K562 (cell line): ENCODE data around the gene CFDP1. TPM values are rescaled to one million over a fixed set of nuclear protein-coding genes. Genes with fewer than 3 reads are reported as not detected.

Experiments used
- ATAC-seq: fragments of 200-7000 bp; cut with Tn5 transposase; 3 replicates; pipeline ENCODE4 v1.9.1; 2020; ENCODE audit warnings: moderate library complexity
- BruUV-seq: library from RNA; stranded (reverse); fragments of 400-500 nt; replicated peaks from 2 replicates; lab custom pipeline; 2021; lab: Mats Ljungman, UMichigan
- CTCF ChIA-PET: fragments of 300-600 bp; formaldehyde crosslinking; extraction: SDS; loops from one replicate; lab custom pipeline; 2021; ENCODE audit warnings: low intra/inter-chr PET ratio; lab: Yijun Ruan, JAX
- POLR2A ChIA-PET: fragments of 300-600, 350-650 bp; sonication (Branson Sonifier 250); formaldehyde crosslinking; extraction: SDS; loops from one replicate; lab custom pipeline; 2021; ENCODE audit warnings: antibody characterized with exemption, inconsistent platforms; lab: Yijun Ruan, JAX
- DNase-seq, 4 experiments: peaks; one replicate each; pipeline versions ENCODE4 v3.0.0 to v3.0.0-alpha.2; 2011 to 2018; ENCODE audit warnings: low spot score in 3 of 4, mixed read lengths in 3 of 4; ENCODE audit errors: extremely low read depth in 1 of 4
- FAIRE-seq: peaks from 2 replicates; lab custom pipeline; 2011; peaks lifted over from hg19 to GRCh38; lab: Jason Lieb, UNC
- H2AFZ ChIP-seq: 2 replicates; pipeline ENCODE4 v1.6.0; 2011; ENCODE audit warnings: low read depth, low read length, control low read depth, inconsistent platforms
- H3K27ac ChIP-seq: fragments of 200-600 bp; 3 replicates; pipeline ENCODE4 v1.8.0; 2011; ENCODE audit warnings: low read depth, mild to moderate bottlenecking, control low read depth, inconsistent platforms, low read length, moderate library complexity, mixed read lengths; ENCODE audit errors: extremely low read depth
- H3K27me3 ChIP-seq, 2 experiments: fragments of 300-600 bp in 1 of 2; 2 replicates in 1 of 2; 3 replicates in 1 of 2; pipeline versions ENCODE4 v1.6.0 to v1.8.0; 2011; ENCODE audit warnings: inconsistent platforms in 2 of 2, low read length in 2 of 2, mild to moderate bottlenecking in 1 of 2, mixed read lengths in 1 of 2, moderate library complexity in 1 of 2; ENCODE audit not compliant: control insufficient read depth in 2 of 2, insufficient read depth in 2 of 2
- H3K36me3 ChIP-seq: fragments of 300-600 bp; 3 replicates; pipeline ENCODE4 v1.8.0; 2011; ENCODE audit warnings: mild to moderate bottlenecking, low read length, inconsistent platforms; ENCODE audit not compliant: control insufficient read depth, insufficient read depth
- H3K4me1 ChIP-seq, 2 experiments: fragments of 200-600 bp in 1 of 2; replicated peaks in 1 of 2; 2 replicates in 1 of 2; 3 replicates in 1 of 2; pipeline versions ENCODE4 v1.5.1 to v1.8.0; 2011; ENCODE audit warnings: inconsistent platforms in 2 of 2, low read length in 2 of 2, mild to moderate bottlenecking in 1 of 2, mixed read lengths in 1 of 2, moderate library complexity in 1 of 2; ENCODE audit not compliant: control insufficient read depth in 2 of 2, insufficient read depth in 2 of 2
- H3K4me2 ChIP-seq: 2 replicates; pipeline ENCODE4 v1.6.1; 2011; ENCODE audit warnings: low read length, control low read depth, inconsistent platforms, mixed read lengths; ENCODE audit not compliant: insufficient read depth
- H3K4me3 ChIP-seq: fragments of 200-600 bp; sonication (generic), shearing (Covaris generic); 2 replicates; pipeline ENCODE4 v1.5.1; 2016; ENCODE audit warnings: control low read depth, inconsistent platforms
- H3K79me2 ChIP-seq: fragments of 200-600 bp; 3 replicates; pipeline ENCODE4 v1.8.0; 2011; ENCODE audit warnings: low read length, inconsistent platforms; ENCODE audit not compliant: control insufficient read depth, insufficient read depth
- H3K9ac ChIP-seq, 2 experiments: 2 replicates each; pipeline versions ENCODE4 v1.6.0 to v1.6.1; 2011; ENCODE audit warnings: low read depth in 2 of 2, low read length in 2 of 2, control low read depth in 1 of 2, inconsistent platforms in 1 of 2, mild to moderate bottlenecking in 1 of 2, mixed read lengths in 1 of 2; ENCODE audit not compliant: insufficient read depth in 1 of 2
- H3K9me1 ChIP-seq: one replicate; pipeline ENCODE4 v1.6.0; 2011; ENCODE audit warnings: inconsistent platforms, mild to moderate bottlenecking, low read length, moderate library complexity; ENCODE audit not compliant: control insufficient read depth, insufficient read depth
- H3K9me3 ChIP-seq: replicated peaks from 2 replicates; pipeline ENCODE4 v1.5.1; 2011; ENCODE audit warnings: low read depth, low read length, inconsistent platforms; ENCODE audit not compliant: control insufficient read depth, insufficient read depth
- H4K20me1 ChIP-seq: replicated peaks from 2 replicates; pipeline ENCODE4 v1.6.1; 2011; ENCODE audit warnings: low read length, inconsistent platforms, mixed read lengths; ENCODE audit not compliant: control insufficient read depth, insufficient read depth
- BRD4 ChIP-seq: fragments of 200-600 bp; sonication (generic); IDR thresholded peaks from 2 replicates; pipeline ENCODE4 v1.6.1; 2017; ENCODE audit warnings: inconsistent platforms
- MAFK ChIP-seq: IDR thresholded peaks from 2 replicates; pipeline ENCODE4 v1.6.1; 2011; ENCODE audit warnings: low read length, improper control_type of control experiment
- WGBS: fragments of 100-300 bp; shearing (Covaris generic); methylation state at CpG from one replicate; pipeline ENCODE4 v1.1.6; 2016; ENCODE audit warnings: low coverage, mixed read lengths; ENCODE audit not compliant: insufficient coverage; ENCODE audit errors: missing lambda C conversion rate; 5-methylcytosine and 5-hydroxymethylcytosine counted together
- in situ Hi-C: fragments of 300-500 bp; cut with MboI; formaldehyde crosslinking; loops from 4 replicates; pipeline ENCODE4 v1.15.0; 2018; ENCODE audit warnings: inconsistent platforms, mixed read lengths
- intact Hi-C: fragments of 100-400 bp; cut with micrococcal nuclease; formaldehyde crosslinking; loops from 2 replicates; pipeline ENCODE4 v1.14.2; 2022
- polyA plus RNA-seq, 8 experiments: library from polyadenylated mRNA; depleted of rRNA in 4 of 8; stranded (reverse) in 5 of 8; unstranded in 3 of 8; fragments of >200 nt; fragmentation: Nextera tagmentation in 2 of 8; fragmentation: Illumina TruSeq in 1 of 8; extraction: Ambion mirVana in 2 of 8; extraction: Trizol in 1 of 8; gene quantifications; 2 replicates each; pipeline versions ENCODE4 v1.2.1 to v1.2.3, GENCODE V29; 2011 to 2014; ENCODE audit warnings: inconsistent platforms in 1 of 8, missing spikeins in 1 of 8
- total RNA-seq, 7 experiments: library from RNA; depleted of rRNA in 6 of 7; stranded (reverse); fragments of >200 nt in 6 of 7; fragmentation: Illumina TruSeq in 2 of 7; extraction: Trizol in 2 of 7; gene quantifications; 2 replicates each; pipeline versions ENCODE4 v1.2.1 to v1.2.3, GENCODE V29; 2011 to 2021; ENCODE audit warnings: low replicate concordance in 1 of 7
- TF ChIP-seq, protein P1 (sequence below): fragments of 450-650 bp; IDR thresholded peaks from 2 replicates; pipeline ENCODE4 v1.6.1; 2018; ENCODE audit not compliant: partially characterized antibody

The CFDP1 gene
- total and polyA plus RNA-seq, 9 of the 15 experiments (the other 6 are each of a cell fraction or from before 2014, with no cell fraction given): 31.5 to 78.4 (median 61.7) TPM

DNA sequence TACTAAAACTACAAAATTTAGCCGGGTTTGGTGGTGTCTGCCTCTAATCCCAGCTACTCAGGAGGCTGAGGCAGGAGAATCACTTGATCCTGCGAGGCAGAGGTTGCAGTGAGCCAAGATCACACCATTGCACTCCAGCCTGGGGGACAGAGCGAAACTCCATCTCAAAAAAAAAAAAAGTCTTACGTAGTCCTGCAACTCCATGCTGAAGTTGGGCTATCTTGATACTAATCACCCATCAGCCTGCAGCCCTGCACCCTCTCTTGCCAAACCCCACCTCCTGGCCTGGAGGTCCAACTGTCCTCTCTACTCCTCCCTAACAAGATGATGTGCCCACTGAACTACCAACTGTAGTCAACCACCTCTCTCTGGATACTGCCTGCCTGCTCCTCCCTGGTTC lies 26.4 kb upstream of the CFDP1 start:
- H3K9me1 ChIP-seq: no peaks in the 10 kb centered on the region
- no peaks in the 10 kb centered on the region for H3K9me3 ChIP-seq
- DNase-seq: no peak
- peaks cover 72% of the 10 kb centered on the region for H3K79me2 ChIP-seq
- H3K36me3 ChIP-seq: peaks cover 11% of the 10 kb centered on the region; the same call in 2 of the 3 replicates
- no peak for ATAC-seq
- no peak overlapping the region for H2AFZ ChIP-seq
- no peak overlapping the region for H3K4me2 ChIP-seq
- H3K4me1 ChIP-seq: peaks cover 3 to 5% of the 10 kb centered on the region in 2 experiments; a peak in 4 of 5 replicates
- in situ Hi-C loops (no loop called here), intact Hi-C loops (loop anchor here (5.0 kb wide), 1 partner anchor 37 kb away; no protein-coding TSS in a partner anchor)
- H3K9ac ChIP-seq: no peak overlapping the region
- H3K4me3 ChIP-seq: no peak overlapping the region
- no peaks in the 10 kb centered on the region; the same call in 1 of the 2 replicates for H4K20me1 ChIP-seq
- BruUV-seq: no TSS peak
- POLR2A ChIA-PET: interaction anchor here (0.7 to 1.3 kb wide), 2 partner anchors 44 to 52 kb away, joined by 3 to 4 read pairs; no protein-coding TSS in a partner anchor
- CTCF ChIA-PET: no interaction called here
- WGBS: 90% methylated on average over 4 of the region's 4 CpGs
- H3K27me3 ChIP-seq: no peaks in the 10 kb centered on the region
- FAIRE-seq: no peak
- TF ChIP-seq, protein P1, sequence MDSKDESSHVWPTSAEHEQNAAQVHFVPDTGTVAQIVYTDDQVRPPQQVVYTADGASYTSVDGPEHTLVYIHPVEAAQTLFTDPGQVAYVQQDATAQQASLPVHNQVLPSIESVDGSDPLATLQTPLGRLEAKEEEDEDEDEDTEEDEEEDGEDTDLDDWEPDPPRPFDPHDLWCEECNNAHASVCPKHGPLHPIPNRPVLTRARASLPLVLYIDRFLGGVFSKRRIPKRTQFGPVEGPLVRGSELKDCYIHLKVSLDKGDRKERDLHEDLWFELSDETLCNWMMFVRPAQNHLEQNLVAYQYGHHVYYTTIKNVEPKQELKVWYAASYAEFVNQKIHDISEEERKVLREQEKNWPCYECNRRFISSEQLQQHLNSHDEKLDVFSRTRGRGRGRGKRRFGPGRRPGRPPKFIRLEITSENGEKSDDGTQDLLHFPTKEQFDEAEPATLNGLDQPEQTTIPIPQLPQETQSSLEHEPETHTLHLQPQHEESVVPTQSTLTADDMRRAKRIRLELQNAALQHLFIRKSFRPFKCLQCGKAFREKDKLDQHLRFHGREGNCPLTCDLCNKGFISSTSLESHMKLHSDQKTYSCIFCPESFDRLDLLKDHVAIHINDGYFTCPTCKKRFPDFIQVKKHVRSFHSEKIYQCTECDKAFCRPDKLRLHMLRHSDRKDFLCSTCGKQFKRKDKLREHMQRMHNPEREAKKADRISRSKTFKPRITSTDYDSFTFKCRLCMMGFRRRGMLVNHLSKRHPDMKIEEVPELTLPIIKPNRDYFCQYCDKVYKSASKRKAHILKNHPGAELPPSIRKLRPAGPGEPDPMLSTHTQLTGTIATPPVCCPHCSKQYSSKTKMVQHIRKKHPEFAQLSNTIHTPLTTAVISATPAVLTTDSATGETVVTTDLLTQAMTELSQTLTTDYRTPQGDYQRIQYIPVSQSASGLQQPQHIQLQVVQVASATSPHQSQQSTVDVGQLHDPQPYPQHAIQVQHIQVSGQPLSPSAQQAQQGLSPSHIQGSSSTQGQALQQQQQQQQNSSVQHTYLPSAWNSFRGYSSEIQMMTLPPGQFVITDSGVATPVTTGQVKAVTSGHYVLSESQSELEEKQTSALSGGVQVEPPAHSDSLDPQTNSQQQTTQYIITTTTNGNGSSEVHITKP: peak; percentile 59
- TF ChIP-seq MAFK (no peak), BRD4 (no peak)
- H3K27ac ChIP-seq: no peak overlapping the region
